ENCODE measurements around the gene KLHL28. TPM values are rescaled to one million over a fixed set of nuclear protein-coding genes. Genes with fewer than 3 reads are reported as not detected.

The KLHL28 gene
- total and polyA plus RNA-seq, 7 donors = 3.3 to 15.5 (median 12.2) TPM

DNA sequence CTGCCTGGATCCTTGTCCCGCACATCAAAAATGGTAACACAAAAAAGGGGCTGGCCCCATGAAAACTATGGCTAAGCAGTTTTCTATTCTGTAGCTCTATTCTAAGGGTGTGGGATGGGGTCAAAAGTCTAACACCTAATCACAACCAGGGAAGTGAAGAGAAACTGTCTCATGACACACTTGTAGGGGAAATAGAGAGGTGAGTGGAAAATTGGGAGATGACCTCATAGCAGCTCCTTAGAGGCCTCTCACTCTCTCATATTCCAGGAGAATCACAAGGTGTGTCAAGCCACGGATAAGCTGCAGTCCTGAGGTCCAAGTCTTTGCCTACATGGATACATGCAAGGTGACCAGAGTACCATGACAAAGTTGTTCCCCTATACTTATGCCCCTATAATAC, 10.7 kb downstream of the KLHL28 start:
- H3K27me3 ChIP-seq (ENCODE audit: insufficient read depth in 3 of 3, low read length in 2 of 3) = no peaks in the 10 kb centered on the region
- ATAC-seq = no peak
- no peak for DNase-seq
- H3K9me3 ChIP-seq = peaks cover 9% of the 10 kb centered on the region
- H3K4me1 ChIP-seq = peaks cover 5% of the 10 kb centered on the region
- WGBS, 3 donors = 59 to 86% (median 72%) methylated on average over 2 of the region's 2 CpGs
- TF ChIP-seq, protein P1, sequence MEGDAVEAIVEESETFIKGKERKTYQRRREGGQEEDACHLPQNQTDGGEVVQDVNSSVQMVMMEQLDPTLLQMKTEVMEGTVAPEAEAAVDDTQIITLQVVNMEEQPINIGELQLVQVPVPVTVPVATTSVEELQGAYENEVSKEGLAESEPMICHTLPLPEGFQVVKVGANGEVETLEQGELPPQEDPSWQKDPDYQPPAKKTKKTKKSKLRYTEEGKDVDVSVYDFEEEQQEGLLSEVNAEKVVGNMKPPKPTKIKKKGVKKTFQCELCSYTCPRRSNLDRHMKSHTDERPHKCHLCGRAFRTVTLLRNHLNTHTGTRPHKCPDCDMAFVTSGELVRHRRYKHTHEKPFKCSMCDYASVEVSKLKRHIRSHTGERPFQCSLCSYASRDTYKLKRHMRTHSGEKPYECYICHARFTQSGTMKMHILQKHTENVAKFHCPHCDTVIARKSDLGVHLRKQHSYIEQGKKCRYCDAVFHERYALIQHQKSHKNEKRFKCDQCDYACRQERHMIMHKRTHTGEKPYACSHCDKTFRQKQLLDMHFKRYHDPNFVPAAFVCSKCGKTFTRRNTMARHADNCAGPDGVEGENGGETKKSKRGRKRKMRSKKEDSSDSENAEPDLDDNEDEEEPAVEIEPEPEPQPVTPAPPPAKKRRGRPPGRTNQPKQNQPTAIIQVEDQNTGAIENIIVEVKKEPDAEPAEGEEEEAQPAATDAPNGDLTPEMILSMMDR (IDR thresholded peaks at IDR 0.05) = no peak
- no peak overlapping the region for H3K27ac ChIP-seq
- intact Hi-C loops (cut with DNase I) = no loop called here
- no peak overlapping the region for H3K4me3 ChIP-seq
- H3K36me3 ChIP-seq (ENCODE audit: insufficient read depth in 1 of 2, low read depth in 1 of 2) = peaks cover 3% of the 10 kb centered on the region in 2 donors

DNA sequence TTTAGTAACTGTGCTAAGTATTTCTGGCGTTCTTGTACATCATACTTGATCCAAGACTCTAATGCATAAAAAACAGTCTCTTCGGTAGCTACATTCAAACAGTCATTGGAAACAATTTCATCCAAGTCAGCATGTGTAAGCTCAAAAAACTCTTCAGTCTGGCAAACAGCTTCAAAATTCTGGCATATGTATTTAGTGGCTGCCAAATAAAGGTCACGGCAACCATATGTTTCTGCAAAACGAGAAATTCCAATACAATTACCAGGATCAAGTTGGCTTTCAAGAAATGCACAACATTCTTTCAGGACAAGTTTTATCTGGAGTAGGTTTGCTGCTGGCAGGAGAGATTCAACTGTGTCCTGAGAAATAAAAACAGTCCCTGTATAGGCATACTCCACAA, 16.5 kb downstream of the KLHL28 start:
- ATAC-seq (no peak), DNase-seq (no peak)
- TF ChIP-seq, protein P1 (IDR thresholded peaks at IDR 0.05) = no peak
- intact Hi-C loops (cut with DNase I) = no loop called here
- Histone ChIP-seq H3K36me3 (ENCODE audit: insufficient read depth in 1 of 2, low read depth in 1 of 2) (peaks cover 4 to 43% of the 10 kb centered on the region in 2 donors), H3K4me3 (no peak overlapping the region), H3K4me1 (peaks cover under 1% of the 10 kb centered on the region), H3K9me3 (peaks cover 9% of the 10 kb centered on the region), H3K27me3 (ENCODE audit: insufficient read depth in 3 of 3, low read length in 2 of 3) (no peaks in the 10 kb centered on the region), H3K27ac (no peak overlapping the region)
- WGBS, 3 donors = 42 to 56% (median 49%) methylated on average over 4 of the region's 4 CpGs

DNA sequence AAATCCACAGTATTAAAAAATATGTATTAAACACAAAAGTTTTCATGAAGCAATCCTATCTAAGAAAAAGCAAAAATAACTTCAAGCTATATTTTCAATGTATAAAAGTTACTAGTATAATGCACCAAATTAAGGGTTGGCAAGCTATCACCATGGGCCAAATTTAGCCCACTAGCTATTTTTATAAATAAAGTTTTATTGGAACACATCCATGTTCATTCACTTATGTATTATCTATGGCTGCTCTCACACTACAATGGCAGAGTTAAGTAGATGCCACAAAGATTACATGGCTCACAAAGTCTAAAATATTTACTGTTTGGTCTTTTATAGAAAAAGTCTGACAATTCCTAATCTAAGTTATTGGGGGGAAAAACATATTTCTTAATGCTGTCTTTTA, 17.6 kb downstream of the KLHL28 start:
- Histone ChIP-seq H3K27me3 (ENCODE audit: insufficient read depth in 3 of 3, low read length in 2 of 3) (no peaks in the 10 kb centered on the region), H3K27ac (no peak overlapping the region), H3K36me3 (ENCODE audit: insufficient read depth in 1 of 2, low read depth in 1 of 2) (peaks cover 4 to 46% of the 10 kb centered on the region in 2 donors), H3K4me1 (no peaks in the 10 kb centered on the region), H3K9me3 (peaks cover 9% of the 10 kb centered on the region), H3K4me3 (no peak overlapping the region)
- intact Hi-C loops (cut with DNase I) = no loop called here
- TF ChIP-seq, protein P1 (IDR thresholded peaks at IDR 0.05) = no peak
- DNase-seq (no peak), ATAC-seq (no peak)

DNA sequence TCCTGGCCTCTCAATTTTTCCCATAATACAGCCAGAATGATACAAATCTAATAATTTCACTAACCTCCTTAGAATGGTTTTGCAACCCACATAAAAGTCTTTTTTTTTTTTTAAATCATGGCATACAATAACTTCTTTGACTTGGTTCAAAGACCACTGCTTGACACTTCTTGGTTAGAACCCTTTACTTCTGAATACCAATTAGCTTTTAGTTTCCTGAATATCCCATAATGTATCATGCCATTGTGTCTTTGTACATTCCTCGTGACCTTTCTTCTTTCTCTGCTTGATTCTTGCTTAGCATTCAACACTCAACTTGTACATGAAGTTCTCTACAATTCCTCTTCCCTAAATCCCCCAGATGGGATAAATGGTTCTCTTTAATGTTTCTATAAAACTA, 19.3 kb downstream of the KLHL28 start:
- intact Hi-C loops (cut with DNase I) = no loop called here
- Histone ChIP-seq H3K36me3 (ENCODE audit: insufficient read depth in 1 of 2, low read depth in 1 of 2) (peaks cover 4 to 47% of the 10 kb centered on the region in 2 donors), H3K4me3 (no peak overlapping the region), H3K27ac (no peak overlapping the region), H3K9me3 (peaks cover 5% of the 10 kb centered on the region), H3K27me3 (ENCODE audit: insufficient read depth in 3 of 3, low read length in 2 of 3) (no peaks in the 10 kb centered on the region), H3K4me1 (no peaks in the 10 kb centered on the region)
- DNase-seq (no peak), ATAC-seq (no peak)
- 97 to 100% (median 98%) methylated on average over 1 of the region's 1 CpG for WGBS, 3 donors
- TF ChIP-seq, protein P1 (IDR thresholded peaks at IDR 0.05) = no peak

DNA sequence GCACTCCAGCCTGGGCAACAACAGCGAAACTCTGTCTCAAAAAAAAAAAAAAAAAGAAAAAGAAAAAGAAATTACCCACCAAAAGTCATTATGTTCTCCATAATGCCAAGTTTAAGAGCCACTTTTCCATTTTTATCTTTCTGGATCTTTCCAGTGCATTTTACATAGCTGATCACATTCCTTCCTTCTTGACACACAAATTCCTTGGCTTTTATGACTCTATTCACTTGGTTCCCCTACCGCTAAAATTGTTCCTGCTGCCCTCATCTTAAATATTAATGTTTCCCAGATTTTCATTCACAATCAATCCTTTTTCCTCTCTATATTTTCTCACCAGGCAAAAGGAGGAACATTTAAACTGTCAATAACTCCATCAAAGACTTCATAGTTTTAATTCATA, 20.2 kb downstream of the KLHL28 start:
- Histone ChIP-seq H3K4me1 (no peaks in the 10 kb centered on the region), H3K4me3 (no peak overlapping the region), H3K27me3 (ENCODE audit: insufficient read depth in 3 of 3, low read length in 2 of 3) (no peaks in the 10 kb centered on the region), H3K36me3 (ENCODE audit: insufficient read depth in 1 of 2, low read depth in 1 of 2) (peaks cover 4 to 49% of the 10 kb centered on the region in 2 donors), H3K9me3 (no peaks in the 10 kb centered on the region), H3K27ac (no peak overlapping the region)
- ATAC-seq (no peak), DNase-seq (no peak)
- intact Hi-C loops (cut with DNase I) = no loop called here
- WGBS, 3 donors = 96 to 100% (median 99%) methylated on average over 2 of the region's 2 CpGs
- TF ChIP-seq, protein P1 (IDR thresholded peaks at IDR 0.05) = no peak

Measured in psoas muscle (tissue), 8 donors.